Stimulated activated naive CD4-positive, alpha-beta T cell treated with Interleukin-2 at 50 U/mL for 16 hours (primary cell): ENCODE measurements around the gene RNU1-1.
"Not testable (repeated sequence)": the region's sequence is repeated elsewhere in the genome, so short reads cannot be mapped to it uniquely, and the experiment has no call there.

Experiments
- DNase-seq: peaks from one replicate; lab custom pipeline; 2025; lab: John Stamatoyannopoulos, UW

RNU1-1 gene

GRCh38 chr1:16521679-16522078, 7.6 kb upstream of the RNU1-1 start:
- not testable (repeated sequence) for DNase-seq

GRCh38 chr1:16521288-16521583, 7.2 kb upstream of the RNU1-1 start:
- DNase-seq, result no peak

DNA sequence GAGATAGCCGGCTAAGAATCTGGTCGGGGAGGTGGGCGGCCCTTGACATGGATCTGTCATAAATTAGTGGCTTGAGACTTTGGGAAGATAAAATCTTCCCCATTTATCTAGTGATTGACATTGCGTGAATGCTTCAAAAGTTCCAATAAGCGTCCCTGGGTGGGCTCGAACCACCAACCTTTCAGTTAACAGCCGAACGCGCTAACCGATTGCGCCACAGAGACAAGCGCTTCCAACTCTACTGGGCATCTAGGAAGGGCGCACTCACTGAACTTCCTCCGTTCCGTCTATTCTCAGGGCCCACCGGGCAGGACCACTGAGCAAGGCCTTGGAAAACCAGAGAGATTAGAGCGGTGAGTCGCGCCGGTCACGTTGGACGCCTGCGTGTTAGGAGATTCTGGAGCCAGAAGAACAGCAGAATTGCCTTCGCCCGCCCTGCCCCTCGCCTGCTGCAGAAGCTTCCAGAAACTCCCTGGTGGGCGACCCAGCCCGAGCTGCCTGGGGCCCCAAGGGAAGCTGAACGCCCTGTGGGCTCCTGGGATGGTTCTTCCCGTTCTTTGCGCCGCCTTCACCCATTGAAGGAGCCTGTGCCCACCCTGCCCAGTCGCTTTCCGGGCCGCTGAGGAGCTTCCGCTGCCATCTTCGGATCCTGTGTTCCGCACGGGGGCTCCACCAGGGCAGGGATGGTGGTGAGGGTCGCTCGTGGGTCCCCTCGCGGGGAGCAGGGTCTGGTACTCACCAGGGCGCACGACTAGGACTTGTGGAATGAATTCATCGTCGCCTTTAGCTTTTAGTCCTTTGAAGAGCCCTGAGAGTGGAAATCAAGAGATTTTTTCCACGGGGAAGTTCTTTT, 6.6 kb upstream of the RNU1-1 start:
- DNase-seq, result not testable (repeated sequence)

DNA sequence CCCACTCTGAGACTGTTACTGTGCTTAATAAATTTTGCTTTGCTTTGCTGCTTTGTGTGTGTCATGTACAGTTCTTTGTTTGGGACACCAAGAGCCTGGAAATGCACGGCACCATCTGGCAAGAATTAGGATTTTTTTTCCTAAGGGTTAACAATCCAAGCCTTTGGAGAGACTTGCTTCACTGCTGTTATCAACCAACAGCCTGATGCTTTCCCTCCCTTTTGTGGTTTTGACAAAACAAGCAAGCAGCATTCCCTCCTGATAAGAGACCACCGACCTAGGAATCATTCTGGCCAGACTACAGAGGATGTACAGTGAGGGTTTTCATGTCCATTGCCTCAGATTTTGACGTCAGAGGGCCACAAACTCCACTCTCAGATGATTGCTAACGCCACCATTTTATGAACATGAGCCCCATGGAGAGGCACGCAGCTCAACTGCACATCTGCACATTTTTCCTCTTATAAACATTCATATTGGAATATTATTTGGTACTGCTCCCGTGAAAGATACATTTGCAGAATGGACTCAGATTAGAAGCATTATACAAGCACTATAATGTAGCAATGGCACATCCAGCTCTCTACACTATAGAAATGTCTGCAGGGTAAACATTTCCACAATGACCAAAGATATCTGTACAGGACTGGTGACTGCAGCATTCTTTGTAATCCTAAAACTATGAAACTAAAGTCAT, 5.3 kb upstream of the RNU1-1 start:
- DNase-seq, result not testable (repeated sequence)

GRCh38 chr1:16518913-16519254, 4.8 kb upstream of the RNU1-1 start:
- not testable (repeated sequence) for DNase-seq

- DNase-seq, result not testable (repeated sequence)
Observed at GRCh38 chr1:16516694-16517410, 2.8 kb upstream of the RNU1-1 start.

DNA sequence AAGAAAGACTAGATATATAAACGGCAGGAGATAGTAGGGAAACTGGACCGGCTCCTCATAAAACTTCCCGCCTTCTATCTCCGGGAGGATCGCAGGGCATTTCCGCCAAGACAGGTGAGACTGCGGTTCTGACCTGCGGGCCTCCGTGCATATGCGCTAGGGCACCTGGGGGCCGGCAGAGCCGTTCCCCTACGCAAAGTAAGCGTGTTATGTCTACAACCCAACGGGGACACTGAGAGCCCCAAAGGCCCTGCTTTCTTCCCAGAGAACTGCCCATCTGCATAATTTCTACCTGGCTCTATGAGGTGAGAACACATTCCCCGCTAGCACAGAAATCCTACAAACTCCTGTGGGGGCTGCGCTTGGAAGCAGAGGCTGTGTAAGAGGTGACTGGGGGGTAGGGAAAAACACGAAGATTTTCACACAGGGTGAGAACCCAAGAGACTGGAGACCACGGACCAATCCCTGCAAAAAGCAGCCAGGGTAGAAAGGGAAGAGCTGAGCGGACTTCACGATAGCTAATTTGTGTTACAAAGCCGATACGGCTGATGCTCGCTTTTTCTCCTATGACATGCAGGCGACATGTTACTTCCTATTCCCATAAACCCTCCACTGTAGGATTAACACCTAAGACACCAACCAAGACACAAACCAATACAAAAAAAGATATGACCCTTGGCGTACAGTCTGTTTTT, 526 bp downstream of the RNU1-1 start:
- peak; percentile 69 for DNase-seq

GRCh38 chr1:16512624-16513411, 1.3 kb downstream of the RNU1-1 start:
- not testable (repeated sequence) for DNase-seq

- not testable (repeated sequence) for DNase-seq
Observed at GRCh38 chr1:16511926-16512325, 2.2 kb downstream of the RNU1-1 start.

- not testable (repeated sequence) for DNase-seq
Observed at GRCh38 chr1:16508861-16509445, 5.1 kb downstream of the RNU1-1 start.

GRCh38 chr1:16506364-16507136, 7.5 kb downstream of the RNU1-1 start:
- not testable (repeated sequence) for DNase-seq

DNA sequence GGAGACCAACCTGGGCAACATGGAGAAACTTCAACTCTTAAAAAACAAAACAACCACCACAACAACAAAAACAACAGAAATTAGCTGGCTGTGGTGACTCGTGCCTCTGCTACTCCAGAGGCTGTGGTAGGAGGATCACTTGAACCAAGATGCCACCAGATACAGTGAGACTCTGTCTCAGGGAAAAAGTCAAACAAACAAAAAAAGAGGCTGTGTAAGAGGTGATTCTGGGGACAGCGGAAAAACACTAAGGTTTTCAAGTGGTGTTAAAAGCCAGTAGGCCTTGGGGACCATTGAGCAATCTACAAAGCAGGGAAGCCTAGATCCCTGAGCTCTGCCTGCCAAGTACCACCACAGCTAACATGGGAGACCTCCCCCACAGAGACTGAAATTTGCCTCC, 8.2 kb downstream of the RNU1-1 start:
- not testable (repeated sequence) for DNase-seq

DNA sequence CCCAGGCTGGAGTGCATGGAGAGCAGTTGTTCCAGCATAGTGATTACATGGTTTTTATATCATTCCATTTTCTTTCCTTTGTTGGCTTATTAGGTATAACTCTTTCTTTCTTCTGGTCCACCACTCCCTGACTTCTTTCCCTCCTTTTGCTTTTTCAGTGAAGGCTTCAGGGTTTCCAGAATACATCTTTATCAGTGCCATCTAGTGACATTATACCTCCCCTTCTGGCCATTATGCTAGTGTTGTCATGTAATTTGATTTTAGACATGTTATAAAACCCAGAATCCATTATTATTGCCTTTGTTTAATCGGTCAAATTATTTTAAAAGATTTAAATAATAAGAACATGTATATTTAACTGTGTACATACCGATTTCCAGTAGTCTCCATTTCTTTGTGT, 10.6 kb downstream of the RNU1-1 start:
- no peak for DNase-seq

DNA sequence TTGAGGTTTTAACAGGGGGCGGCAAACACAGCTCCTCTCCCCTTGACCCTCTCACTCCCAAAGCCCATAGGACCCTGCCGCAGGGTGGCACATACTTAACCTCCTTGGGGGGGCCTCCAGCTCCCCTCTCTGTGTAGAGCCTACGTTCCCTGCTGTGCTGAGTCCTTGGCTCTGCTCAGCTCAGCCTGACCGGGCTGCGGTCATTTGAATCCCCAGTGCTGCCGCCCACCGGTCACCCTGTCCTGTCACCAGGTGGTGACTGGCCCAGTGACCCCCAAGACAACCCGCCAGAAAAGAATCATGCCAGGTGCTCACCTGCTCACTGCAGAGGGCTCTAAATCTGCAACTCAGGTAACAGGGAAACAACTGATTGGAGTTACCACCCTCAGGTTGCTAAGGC, 12.6 kb downstream of the RNU1-1 start:
- DNase-seq, result not testable (repeated sequence)

GRCh38 chr1:16500975-16501374, 13.1 kb downstream of the RNU1-1 start:
- DNase-seq, result not testable (repeated sequence)

- not testable (repeated sequence) for DNase-seq
Observed at GRCh38 chr1:16500466-16500865, 13.6 kb downstream of the RNU1-1 start.

GRCh38 chr1:16498573-16499413, 15.3 kb downstream of the RNU1-1 start:
- DNase-seq, result peak; percentile 77

GRCh38 chr1:16498047-16498446, 16.0 kb downstream of the RNU1-1 start:
- DNase-seq, result not testable (repeated sequence)

DNA sequence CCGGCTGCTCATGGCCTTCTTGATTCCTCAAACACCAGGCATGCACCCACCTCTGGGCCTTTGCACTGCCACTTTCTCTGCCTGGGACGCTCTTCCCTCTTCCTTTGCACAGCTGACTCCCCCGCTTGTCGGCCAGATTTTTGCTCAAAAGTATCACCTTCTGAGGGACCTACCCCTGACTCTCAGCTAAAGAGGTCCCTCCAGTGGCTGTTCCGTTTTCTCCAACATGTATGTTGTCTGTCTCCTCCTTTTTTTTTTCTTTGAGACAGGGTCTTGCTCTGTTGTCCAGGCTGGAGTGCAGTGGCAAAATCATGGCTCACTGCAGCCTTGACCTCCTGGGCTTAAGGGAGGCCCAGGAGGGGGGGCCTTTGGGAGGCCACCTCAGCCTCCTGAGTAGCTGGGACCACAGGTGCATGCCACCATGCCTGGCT, 16.6 kb downstream of the RNU1-1 start:
- DNase-seq, result not testable (repeated sequence)
